GM18508 (cell line): ENCODE measurements around the gene LIPE.
"Not testable (repeated sequence)": the region's sequence is repeated elsewhere in the genome, so short reads cannot be mapped to it uniquely, and the experiment has no call there.

ENCODE experiments used
- ATAC-seq: cut with Tn5 transposase; IDR thresholded peaks from one replicate; pipeline ENCODE4 v1.9.1; 2021; ENCODE audit warnings: moderate number of reproducible peaks; ENCODE audit not compliant: insufficient read depth, unreplicated experiment

Gene LIPE

GRCh38 chr19:42450314-42450934 is 23.2 kb upstream of the LIPE start:
- peak; percentile 95 for ATAC-seq

- ATAC-seq = not testable (repeated sequence)
These were observed 21.1 kb upstream of the LIPE start for GRCh38 chr19:42448306-42448705.

GRCh38 chr19:42445948-42446347 is 18.8 kb upstream of the LIPE start:
- ATAC-seq = no peak

- no peak for ATAC-seq
These were observed 16.8 kb upstream of the LIPE start for GRCh38 chr19:42443944-42444398.

- no peak for ATAC-seq
These were observed 15.6 kb upstream of the LIPE start, which contains the start of gene CXCL17 for GRCh38 chr19:42442833-42443232. TSS of gene CXCL17 (minus strand) at chr19:42442946. CDS start at chr19:42442832, 114 bp downstream.

GRCh38 chr19:42441049-42441445 is 13.9 kb upstream of the LIPE start:
- no peak for ATAC-seq

- ATAC-seq = no peak
These were observed 13.3 kb upstream of the LIPE start for GRCh38 chr19:42440357-42441048.

GRCh38 chr19:42436006-42436405 is 8.8 kb upstream of the LIPE start:
- no peak for ATAC-seq

- ATAC-seq = no peak
These were observed 8.1 kb upstream of the LIPE start for GRCh38 chr19:42435316-42435715.

- ATAC-seq = no peak
These were observed 6.5 kb upstream of the LIPE start for GRCh38 chr19:42433503-42434260.

GRCh38 chr19:42431486-42431885 is 4.3 kb upstream of the LIPE start:
- no peak for ATAC-seq

GRCh38 chr19:42428676-42429075 is 1.5 kb upstream of the LIPE start:
- no peak for ATAC-seq

- ATAC-seq = no peak
These were observed 545 bp downstream of the LIPE start for GRCh38 chr19:42426643-42427042.

GRCh38 chr19:42424712-42425131 is 2.5 kb downstream of the LIPE start:
- ATAC-seq = no peak

- no peak for ATAC-seq
These were observed 2.9 kb downstream of the LIPE start for GRCh38 chr19:42424345-42424707.

GRCh38 chr19:42423462-42424344 is 3.5 kb downstream of the LIPE start:
- ATAC-seq = peak; percentile 75

GRCh38 chr19:42422901-42423461 is 4.2 kb downstream of the LIPE start:
- peak; percentile 19 for ATAC-seq

GRCh38 chr19:42422092-42422900 is 4.9 kb downstream of the LIPE start:
- no peak for ATAC-seq

GRCh38 chr19:42421591-42422031 is 5.6 kb downstream of the LIPE start:
- ATAC-seq = no peak
